ENCODE data around the gene SMYD3.

DNA sequence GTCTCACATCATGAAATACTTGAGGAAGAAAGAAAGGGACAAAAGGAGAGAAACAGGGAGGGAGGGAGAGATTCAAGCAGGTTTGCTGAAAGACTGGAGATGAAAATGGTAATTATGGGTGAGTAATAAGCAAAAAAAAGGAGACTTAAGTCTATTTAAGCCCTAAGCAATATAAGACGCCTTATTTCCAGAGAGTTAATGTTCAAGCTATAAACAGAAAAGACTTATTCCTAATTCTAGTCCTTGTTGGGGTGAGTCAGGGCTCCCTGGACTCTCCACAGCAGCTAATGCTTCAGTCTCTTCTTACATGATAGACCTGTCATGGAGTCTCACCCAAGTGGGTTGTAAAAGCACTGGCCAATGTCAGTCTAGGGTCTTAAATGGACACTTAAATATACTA is 619.2 kb downstream of the SMYD3 start:
- TF ChIP-seq, protein P1, sequence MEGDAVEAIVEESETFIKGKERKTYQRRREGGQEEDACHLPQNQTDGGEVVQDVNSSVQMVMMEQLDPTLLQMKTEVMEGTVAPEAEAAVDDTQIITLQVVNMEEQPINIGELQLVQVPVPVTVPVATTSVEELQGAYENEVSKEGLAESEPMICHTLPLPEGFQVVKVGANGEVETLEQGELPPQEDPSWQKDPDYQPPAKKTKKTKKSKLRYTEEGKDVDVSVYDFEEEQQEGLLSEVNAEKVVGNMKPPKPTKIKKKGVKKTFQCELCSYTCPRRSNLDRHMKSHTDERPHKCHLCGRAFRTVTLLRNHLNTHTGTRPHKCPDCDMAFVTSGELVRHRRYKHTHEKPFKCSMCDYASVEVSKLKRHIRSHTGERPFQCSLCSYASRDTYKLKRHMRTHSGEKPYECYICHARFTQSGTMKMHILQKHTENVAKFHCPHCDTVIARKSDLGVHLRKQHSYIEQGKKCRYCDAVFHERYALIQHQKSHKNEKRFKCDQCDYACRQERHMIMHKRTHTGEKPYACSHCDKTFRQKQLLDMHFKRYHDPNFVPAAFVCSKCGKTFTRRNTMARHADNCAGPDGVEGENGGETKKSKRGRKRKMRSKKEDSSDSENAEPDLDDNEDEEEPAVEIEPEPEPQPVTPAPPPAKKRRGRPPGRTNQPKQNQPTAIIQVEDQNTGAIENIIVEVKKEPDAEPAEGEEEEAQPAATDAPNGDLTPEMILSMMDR (IDR thresholded peaks at IDR 0.05), result no peak
- TF ChIP-seq POLR2A (IDR thresholded peaks at IDR 0.05), result no peak
